ENCODE measurements around the gene SMOC1. TPM values are rescaled to one million over a fixed set of nuclear protein-coding genes. Genes with fewer than 3 reads are reported as not detected.

SMOC1 gene
- total RNA-seq, 2 donors from 2014 or later = 14.1 to 18.6 TPM

- no peaks in the 10 kb centered on the region for H3K27me3 ChIP-seq
- no peaks in the 10 kb centered on the region for H3K36me3 ChIP-seq
Observed at GRCh38 chr14:69968132-69968531, 88.9 kb downstream of the SMOC1 start.

GRCh38 chr14:69968681-69969080 lies 89.5 kb downstream of the SMOC1 start:
- H3K27me3 ChIP-seq = no peaks in the 10 kb centered on the region
- DNase-seq (ENCODE audit: low spot score) = no peak
- peaks cover 0 to 8% of the 10 kb centered on the region in 2 donors for H3K4me1 ChIP-seq
- H3K27ac ChIP-seq = no peak overlapping the region
- no peaks in the 10 kb centered on the region for H3K9me3 ChIP-seq
- no peaks in the 10 kb centered on the region for H3K36me3 ChIP-seq
- no peak overlapping the region for H3K4me3 ChIP-seq
- TF ChIP-seq CTCF (IDR thresholded peaks at IDR 0.05) = no peak

More at GRCh38 chr14:69968132-69968531, 88.9 kb downstream of the SMOC1 start:
- no peak for TF ChIP-seq CTCF (IDR thresholded peaks at IDR 0.05)
- peaks cover 0 to 8% of the 10 kb centered on the region in 2 donors for H3K4me1 ChIP-seq
- H3K4me3 ChIP-seq = no peak overlapping the region
- no peak overlapping the region for H3K27ac ChIP-seq
- H3K9me3 ChIP-seq = no peaks in the 10 kb centered on the region
- no peak for DNase-seq (ENCODE audit: low spot score)

DNA sequence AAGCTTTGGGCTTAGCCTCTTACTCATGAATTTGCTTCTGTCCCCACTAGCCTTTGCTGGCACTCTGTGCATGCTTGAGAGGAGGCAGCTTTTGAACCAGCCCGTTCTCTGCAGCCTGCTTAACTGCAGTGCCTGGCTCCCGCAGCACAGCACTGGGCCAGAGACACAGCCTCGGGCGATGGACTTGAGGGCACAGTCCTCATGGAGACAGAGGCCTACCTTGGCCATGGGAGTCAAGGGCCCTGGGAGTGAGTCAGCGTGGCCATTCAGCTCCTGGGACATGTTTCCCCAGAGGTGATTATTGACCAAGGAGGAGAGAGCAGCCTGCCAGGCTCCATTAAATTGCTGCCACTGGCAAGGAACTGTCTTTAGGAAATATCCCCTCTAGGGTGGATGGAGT lies 93.5 kb downstream of the SMOC1 start:
- no peak for TF ChIP-seq CTCF (IDR thresholded peaks at IDR 0.05)
- DNase-seq (ENCODE audit: low spot score) = no peak
- Histone ChIP-seq H3K9me3 (no peaks in the 10 kb centered on the region), H3K4me1 (peaks cover 0 to 8% of the 10 kb centered on the region in 2 donors), H3K27ac (no peak overlapping the region), H3K36me3 (no peaks in the 10 kb centered on the region), H3K4me3 (no peak overlapping the region), H3K27me3 (no peaks in the 10 kb centered on the region)

- no peak for TF ChIP-seq CTCF (IDR thresholded peaks at IDR 0.05)
- no peak overlapping the region for H3K4me3 ChIP-seq
- no peaks in the 10 kb centered on the region for H3K36me3 ChIP-seq
- H3K27ac ChIP-seq = no peak overlapping the region
- no peak for DNase-seq (ENCODE audit: low spot score)
- H3K9me3 ChIP-seq = no peaks in the 10 kb centered on the region
- H3K4me1 ChIP-seq = peaks cover 0 to 8% of the 10 kb centered on the region in 2 donors
- H3K27me3 ChIP-seq = no peaks in the 10 kb centered on the region
Observed at GRCh38 chr14:69973846-69974245, 94.6 kb downstream of the SMOC1 start.

DNA sequence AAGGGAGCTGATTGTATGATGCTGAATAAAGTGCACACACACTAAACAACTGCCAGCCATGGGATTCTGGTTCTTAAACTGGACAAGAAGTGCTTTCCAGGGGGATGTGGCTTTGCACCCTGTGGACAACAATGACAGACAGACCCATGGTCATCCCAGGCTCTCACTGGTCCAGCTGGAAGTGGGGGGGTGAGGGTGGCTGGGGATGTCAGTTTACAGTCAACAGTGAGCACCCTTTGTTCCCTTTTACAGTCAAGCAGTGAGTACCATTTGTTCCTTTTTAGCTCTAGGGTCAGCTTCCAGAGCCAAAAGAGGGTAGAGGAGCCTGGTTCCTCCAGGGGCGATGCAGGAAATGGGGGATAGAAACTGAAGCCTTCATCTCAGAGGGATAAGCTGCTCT lies 100.7 kb downstream of the SMOC1 start:
- TF ChIP-seq CTCF (IDR thresholded peaks at IDR 0.05) = no peak
- no peak for DNase-seq (ENCODE audit: low spot score)
- Histone ChIP-seq H3K27ac (no peak overlapping the region), H3K4me1 (peaks cover 0 to 8% of the 10 kb centered on the region in 2 donors), H3K36me3 (no peaks in the 10 kb centered on the region), H3K27me3 (no peaks in the 10 kb centered on the region), H3K4me3 (no peak overlapping the region), H3K9me3 (no peaks in the 10 kb centered on the region)
